ENCODE measurements around the gene PRKD1. TPM values are rescaled to one million over a fixed set of nuclear protein-coding genes. Genes with fewer than 3 reads are reported as not detected.

The PRKD1 gene
- total RNA-seq, 1 donor from 2014 or later, result 0.23 TPM

GRCh38 chr14:29608861-29609260 is 318.8 kb downstream of the PRKD1 start:
- intact Hi-C loops (cut with micrococcal nuclease), result no loop called here
- H3K36me3 Mint-ChIP-seq (ENCODE audit: low read depth), result no peaks in the 10 kb centered on the region

GRCh38 chr14:29607169-29607568 is 320.5 kb downstream of the PRKD1 start:
- H3K9me3 Mint-ChIP-seq, result peaks cover 15% of the 10 kb centered on the region
- H3K4me1 Mint-ChIP-seq (ENCODE audit: low read depth), result no peaks in the 10 kb centered on the region
- H3K27me3 Mint-ChIP-seq (ENCODE audit: insufficient read depth), result no peaks in the 10 kb centered on the region
- H3K4me3 Mint-ChIP-seq, result no peak overlapping the region
- intact Hi-C loops (cut with micrococcal nuclease), result no loop called here
- H3K27ac Mint-ChIP-seq, result no peak overlapping the region
- no peak for DNase-seq (ENCODE audit: low spot score)
- H3K36me3 Mint-ChIP-seq (ENCODE audit: low read depth), result no peaks in the 10 kb centered on the region

More at GRCh38 chr14:29608861-29609260, 318.8 kb downstream of the PRKD1 start:
- Mint-ChIP-seq H3K27ac (no peak overlapping the region), H3K9me3 (peaks cover 15% of the 10 kb centered on the region), H3K27me3 (ENCODE audit: insufficient read depth) (no peaks in the 10 kb centered on the region), H3K4me3 (no peak overlapping the region), H3K4me1 (ENCODE audit: low read depth) (no peaks in the 10 kb centered on the region)
- no peak for DNase-seq (ENCODE audit: low spot score)

GRCh38 chr14:29603696-29604095 is 324.0 kb downstream of the PRKD1 start:
- no peak for DNase-seq (ENCODE audit: low spot score)
- H3K4me1 Mint-ChIP-seq (ENCODE audit: low read depth), result no peaks in the 10 kb centered on the region
- H3K4me3 Mint-ChIP-seq, result no peak overlapping the region
- H3K9me3 Mint-ChIP-seq, result peaks cover 19% of the 10 kb centered on the region
- H3K27me3 Mint-ChIP-seq (ENCODE audit: insufficient read depth), result no peaks in the 10 kb centered on the region
- no peak overlapping the region for H3K27ac Mint-ChIP-seq
- no peaks in the 10 kb centered on the region for H3K36me3 Mint-ChIP-seq (ENCODE audit: low read depth)
- intact Hi-C loops (cut with micrococcal nuclease), result no loop called here

DNA sequence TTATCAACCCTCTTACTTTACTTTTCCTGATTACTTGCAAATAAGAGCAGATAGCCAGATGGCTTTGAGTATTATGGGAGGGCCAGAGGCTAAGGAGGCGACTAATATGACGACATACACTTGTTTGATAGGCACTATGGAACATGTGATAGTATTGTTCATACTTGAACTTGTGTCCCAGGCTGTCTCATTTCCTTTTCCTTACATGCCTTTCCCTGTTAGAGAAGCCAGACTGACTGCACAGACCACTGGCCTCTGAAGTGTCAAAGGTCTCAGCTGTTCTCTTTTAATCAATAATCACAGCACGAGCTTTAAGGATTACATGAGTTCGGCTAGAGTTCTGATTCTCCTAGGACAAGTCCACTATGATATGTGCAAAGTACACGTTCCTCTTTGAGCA is 326.0 kb downstream of the PRKD1 start:
- no peak overlapping the region for H3K27ac Mint-ChIP-seq
- H3K36me3 Mint-ChIP-seq (ENCODE audit: low read depth), result no peaks in the 10 kb centered on the region
- peaks cover 19% of the 10 kb centered on the region for H3K9me3 Mint-ChIP-seq
- H3K4me1 Mint-ChIP-seq (ENCODE audit: low read depth), result no peaks in the 10 kb centered on the region
- H3K27me3 Mint-ChIP-seq (ENCODE audit: insufficient read depth), result no peaks in the 10 kb centered on the region
- DNase-seq (ENCODE audit: low spot score), result no peak
- intact Hi-C loops (cut with micrococcal nuclease), result no loop called here
- no peak overlapping the region for H3K4me3 Mint-ChIP-seq

DNA sequence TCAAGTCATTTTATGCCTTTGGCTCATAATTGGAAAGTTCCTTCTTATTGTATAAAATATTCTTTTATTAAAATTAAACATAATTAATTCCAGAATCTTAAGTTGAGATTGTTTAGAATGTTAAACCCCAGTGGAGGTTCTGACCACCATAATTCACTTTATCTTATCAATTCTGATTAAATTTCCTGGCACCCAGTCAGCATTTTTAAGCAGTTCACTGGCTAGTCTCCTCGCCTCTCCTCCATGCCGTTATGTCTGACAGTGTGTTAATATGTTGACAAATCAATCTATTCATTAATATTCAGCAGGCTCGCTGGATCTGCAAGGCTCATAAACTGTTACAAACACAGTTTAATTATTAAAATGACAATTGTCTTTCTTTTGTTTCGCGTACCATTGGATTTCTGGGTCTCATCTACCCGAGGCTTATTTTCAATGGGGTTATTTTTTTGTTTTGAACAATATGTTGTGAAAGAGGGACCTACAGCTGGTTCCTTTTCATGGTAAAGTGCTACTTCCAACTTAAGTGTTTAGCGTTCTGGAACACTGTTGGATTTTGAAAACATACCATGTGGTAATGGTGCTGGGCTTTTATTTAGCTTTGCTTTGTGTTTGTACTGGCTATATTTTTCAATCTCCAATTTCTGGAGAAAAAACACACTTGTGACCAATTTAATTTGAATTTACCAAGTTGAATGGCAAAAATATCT is 339.7 kb downstream of the PRKD1 start:
- Mint-ChIP-seq H3K27me3 (ENCODE audit: insufficient read depth) (no peaks in the 10 kb centered on the region), H3K27ac (no peak overlapping the region), H3K36me3 (ENCODE audit: low read depth) (no peaks in the 10 kb centered on the region), H3K4me1 (ENCODE audit: low read depth) (no peaks in the 10 kb centered on the region), H3K9me3 (peaks cover 23% of the 10 kb centered on the region), H3K4me3 (no peak overlapping the region)
- intact Hi-C loops (cut with micrococcal nuclease), result no loop called here
- no peak for DNase-seq (ENCODE audit: low spot score)

DNA sequence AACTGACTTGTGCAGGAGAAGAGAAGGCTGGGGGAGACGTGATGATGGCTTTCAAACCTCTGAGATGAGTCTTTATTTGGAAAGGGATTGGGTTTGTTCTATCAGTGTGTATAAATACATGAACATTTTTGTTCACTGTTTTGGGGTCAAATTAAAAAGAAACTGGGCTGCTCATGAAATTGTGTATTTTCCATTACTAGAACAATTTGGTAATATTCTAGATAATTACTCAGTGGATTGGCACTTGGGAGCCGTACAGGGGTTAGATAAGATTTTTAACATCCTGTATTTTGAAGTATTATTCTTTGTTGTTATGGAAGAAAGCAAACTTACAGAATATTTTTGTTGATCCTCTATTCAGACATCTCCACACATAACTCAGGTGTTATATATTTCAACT is 340.6 kb downstream of the PRKD1 start:
- Mint-ChIP-seq H3K36me3 (ENCODE audit: low read depth) (no peaks in the 10 kb centered on the region), H3K9me3 (peaks cover 23% of the 10 kb centered on the region), H3K4me1 (ENCODE audit: low read depth) (no peaks in the 10 kb centered on the region), H3K27me3 (ENCODE audit: insufficient read depth) (no peaks in the 10 kb centered on the region), H3K27ac (no peak overlapping the region), H3K4me3 (no peak overlapping the region)
- intact Hi-C loops (cut with micrococcal nuclease), result no loop called here
- no peak for DNase-seq (ENCODE audit: low spot score)

DNA sequence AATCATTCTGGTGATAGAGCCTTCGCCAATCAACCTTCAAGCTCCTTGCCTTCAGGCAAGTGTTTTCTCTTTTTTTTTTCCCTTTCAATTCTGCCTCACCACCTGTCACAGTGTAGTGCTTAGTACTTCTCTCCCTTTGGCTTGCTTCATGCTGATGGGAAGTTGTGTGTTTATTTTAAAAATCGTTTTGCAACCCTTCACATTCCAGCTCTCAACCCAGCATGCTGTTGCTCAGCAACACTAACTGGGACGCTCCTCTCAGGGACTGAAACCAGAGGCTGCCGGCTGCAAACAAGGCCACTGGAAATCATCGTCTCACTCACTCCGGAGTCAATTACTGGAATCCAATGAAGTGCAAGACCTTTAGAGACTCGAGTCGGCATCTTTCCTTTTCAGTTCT is 342.7 kb downstream of the PRKD1 start:
- intact Hi-C loops (cut with micrococcal nuclease), result no loop called here
- no peak for DNase-seq (ENCODE audit: low spot score)
- Mint-ChIP-seq H3K4me3 (no peak overlapping the region), H3K4me1 (ENCODE audit: low read depth) (no peaks in the 10 kb centered on the region), H3K9me3 (peaks cover 18% of the 10 kb centered on the region), H3K27ac (no peak overlapping the region), H3K27me3 (ENCODE audit: insufficient read depth) (no peaks in the 10 kb centered on the region), H3K36me3 (ENCODE audit: low read depth) (no peaks in the 10 kb centered on the region)

GRCh38 chr14:29580763-29581162 is 346.9 kb downstream of the PRKD1 start:
- Mint-ChIP-seq H3K27me3 (ENCODE audit: insufficient read depth) (no peaks in the 10 kb centered on the region), H3K4me1 (ENCODE audit: low read depth) (no peaks in the 10 kb centered on the region), H3K9me3 (peaks cover 11% of the 10 kb centered on the region), H3K36me3 (ENCODE audit: low read depth) (no peaks in the 10 kb centered on the region), H3K27ac (no peak overlapping the region), H3K4me3 (no peak overlapping the region)
- DNase-seq (ENCODE audit: low spot score), result no peak
- intact Hi-C loops (cut with micrococcal nuclease), result no loop called here

DNA sequence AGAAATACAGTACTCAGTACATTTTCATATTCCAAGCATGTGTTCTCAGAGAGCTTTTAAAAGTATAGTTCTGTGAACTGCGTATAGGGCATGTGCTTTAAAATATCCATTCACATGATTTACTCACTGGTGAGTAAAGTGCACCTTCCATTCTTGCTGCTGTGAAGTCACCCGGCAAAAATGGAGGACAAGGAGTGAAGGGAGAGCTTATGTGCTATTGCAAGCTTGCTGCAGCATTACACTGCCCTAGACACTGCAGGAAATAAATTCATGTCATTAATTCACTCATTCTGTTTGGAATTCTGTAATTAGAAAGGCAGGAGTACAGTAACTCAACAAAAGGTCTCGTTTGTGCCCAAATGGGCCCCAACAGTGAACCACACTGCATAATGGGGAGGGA is 347.8 kb downstream of the PRKD1 start:
- Mint-ChIP-seq H3K4me3 (no peak overlapping the region), H3K27me3 (ENCODE audit: insufficient read depth) (no peaks in the 10 kb centered on the region), H3K4me1 (ENCODE audit: low read depth) (no peaks in the 10 kb centered on the region), H3K36me3 (ENCODE audit: low read depth) (no peaks in the 10 kb centered on the region), H3K9me3 (peaks cover 6% of the 10 kb centered on the region), H3K27ac (no peak overlapping the region)
- intact Hi-C loops (cut with micrococcal nuclease), result no loop called here
- no peak for DNase-seq (ENCODE audit: low spot score)

- DNase-seq (ENCODE audit: low spot score), result no peak
- no peak overlapping the region for H3K4me3 Mint-ChIP-seq
- no peaks in the 10 kb centered on the region for H3K36me3 Mint-ChIP-seq (ENCODE audit: low read depth)
- no peaks in the 10 kb centered on the region for H3K27me3 Mint-ChIP-seq (ENCODE audit: insufficient read depth)
- H3K4me1 Mint-ChIP-seq (ENCODE audit: low read depth), result no peaks in the 10 kb centered on the region
- H3K27ac Mint-ChIP-seq, result no peak overlapping the region
- peaks cover 8% of the 10 kb centered on the region for H3K9me3 Mint-ChIP-seq
- intact Hi-C loops (cut with micrococcal nuclease), result no loop called here
These were observed 350.7 kb downstream of the PRKD1 start for GRCh38 chr14:29576927-29577326.

- no peaks in the 10 kb centered on the region for H3K36me3 Mint-ChIP-seq (ENCODE audit: low read depth)
- no peaks in the 10 kb centered on the region for H3K4me1 Mint-ChIP-seq (ENCODE audit: low read depth)
- no peaks in the 10 kb centered on the region for H3K27me3 Mint-ChIP-seq (ENCODE audit: insufficient read depth)
- no peak for DNase-seq (ENCODE audit: low spot score)
- intact Hi-C loops (cut with micrococcal nuclease), result no loop called here
- no peak overlapping the region for H3K27ac Mint-ChIP-seq
- H3K4me3 Mint-ChIP-seq, result no peak overlapping the region
- H3K9me3 Mint-ChIP-seq, result peaks cover 36% of the 10 kb centered on the region
These were observed 358.5 kb downstream of the PRKD1 start for GRCh38 chr14:29569194-29569593.

- DNase-seq (ENCODE audit: low spot score), result no peak
- Mint-ChIP-seq H3K27me3 (ENCODE audit: insufficient read depth) (no peaks in the 10 kb centered on the region), H3K9me3 (peaks cover 31% of the 10 kb centered on the region), H3K27ac (no peak overlapping the region), H3K36me3 (ENCODE audit: low read depth) (no peaks in the 10 kb centered on the region), H3K4me1 (ENCODE audit: low read depth) (no peaks in the 10 kb centered on the region), H3K4me3 (no peak overlapping the region)
- intact Hi-C loops (cut with micrococcal nuclease), result no loop called here
These were observed 361.5 kb downstream of the PRKD1 start for GRCh38 chr14:29566194-29566593.

- peaks cover 4% of the 10 kb centered on the region for H3K9me3 Mint-ChIP-seq
- H3K27me3 Mint-ChIP-seq (ENCODE audit: insufficient read depth), result no peaks in the 10 kb centered on the region
- DNase-seq (ENCODE audit: low spot score), result no peak
- H3K36me3 Mint-ChIP-seq (ENCODE audit: low read depth), result no peaks in the 10 kb centered on the region
- no peak overlapping the region for H3K27ac Mint-ChIP-seq
- no peak overlapping the region for H3K4me3 Mint-ChIP-seq
- intact Hi-C loops (cut with micrococcal nuclease), result no loop called here
- H3K4me1 Mint-ChIP-seq (ENCODE audit: low read depth), result no peaks in the 10 kb centered on the region
These were observed 369.1 kb downstream of the PRKD1 start for GRCh38 chr14:29558516-29558915.

- Mint-ChIP-seq H3K4me1 (ENCODE audit: low read depth) (no peaks in the 10 kb centered on the region), H3K4me3 (no peak overlapping the region), H3K9me3 (no peaks in the 10 kb centered on the region), H3K27ac (no peak overlapping the region), H3K27me3 (ENCODE audit: insufficient read depth) (no peaks in the 10 kb centered on the region), H3K36me3 (ENCODE audit: low read depth) (no peaks in the 10 kb centered on the region)
- DNase-seq (ENCODE audit: low spot score), result no peak
- intact Hi-C loops (cut with micrococcal nuclease), result no loop called here
These were observed 373.3 kb downstream of the PRKD1 start for GRCh38 chr14:29554335-29554734.

Measured in activated T-helper 1 cell treated with anti-CD3 and anti-CD28 coated beads, Interleukin-12 subunit alpha, Interleukin-12 subunit beta, Interleukin-2, Interleukin-4 antibody, amounts not matched to agents 30 ng/mL and 10 ng/mL and 1 ng/mL, durations not matched to agents 14 hours and 24 hours and 36 hours (primary cell).